Dermis microvascular lymphatic vessel endothelial cell (primary cell): Measurements from ENCODE around the gene KCNK7. TPM values are rescaled to one million over a fixed set of nuclear protein-coding genes. Genes with fewer than 3 reads are reported as not detected.

Source experiments
- DNase-seq, 2 donors: peaks; one replicate each; pipeline versions ENCODE4 v3.0.0 to v3.0.0-alpha.2; 2010; ENCODE audit warnings: low read depth in 2 of 2
- total RNA-seq: library from RNA; depleted of rRNA; stranded (reverse); fragments of >200 nt; gene quantifications from 2 replicates; pipeline ENCODE4 v1.2.1, GENCODE V29; 2014

The KCNK7 gene
- total RNA-seq, 1 donor from 2014 or later, result under 0.01 TPM

DNA sequence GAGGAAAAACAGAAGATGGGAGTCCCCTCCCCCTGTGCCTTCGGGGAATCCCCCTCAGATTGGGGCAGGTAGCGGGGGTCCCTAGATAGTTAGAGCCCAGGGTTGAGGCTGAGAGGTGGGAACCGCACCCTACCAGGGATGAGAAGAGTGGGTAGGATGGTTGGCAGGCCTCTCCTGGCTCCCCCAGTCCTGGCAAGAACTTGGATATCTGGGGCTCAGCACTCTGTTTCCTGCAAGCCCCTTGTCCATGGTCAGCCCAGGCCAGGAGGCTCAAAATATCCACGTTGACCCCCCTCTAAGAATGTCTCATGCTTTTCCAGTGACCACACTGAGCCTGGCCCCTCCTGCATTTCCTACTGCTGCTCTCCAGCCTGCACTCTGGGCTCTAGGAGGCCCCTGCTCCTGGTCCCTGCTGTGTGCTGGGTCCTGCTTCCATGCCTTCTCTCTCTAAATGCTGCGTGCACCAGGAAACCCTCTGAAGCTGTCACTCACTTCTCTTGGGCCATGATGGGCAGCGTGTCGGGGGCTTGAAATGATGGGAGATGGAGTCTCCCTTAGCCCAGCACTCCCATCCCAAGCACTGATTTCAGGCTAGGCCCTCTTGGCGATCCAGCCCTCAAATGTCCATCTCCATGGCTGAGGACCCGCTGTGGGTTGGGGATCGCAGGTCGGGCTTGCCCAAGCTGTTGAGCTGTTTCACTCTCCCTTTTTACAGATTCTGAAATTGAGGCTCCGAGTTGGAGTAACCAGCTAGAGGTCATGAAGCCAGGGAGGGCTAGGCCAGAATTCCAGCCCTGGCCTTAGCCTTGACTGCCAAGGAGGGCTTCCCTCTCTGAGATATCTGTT, 16.4 kb upstream of the KCNK7 start:
- peak in 1 of 2 donors; percentile 77 for DNase-seq

DNA sequence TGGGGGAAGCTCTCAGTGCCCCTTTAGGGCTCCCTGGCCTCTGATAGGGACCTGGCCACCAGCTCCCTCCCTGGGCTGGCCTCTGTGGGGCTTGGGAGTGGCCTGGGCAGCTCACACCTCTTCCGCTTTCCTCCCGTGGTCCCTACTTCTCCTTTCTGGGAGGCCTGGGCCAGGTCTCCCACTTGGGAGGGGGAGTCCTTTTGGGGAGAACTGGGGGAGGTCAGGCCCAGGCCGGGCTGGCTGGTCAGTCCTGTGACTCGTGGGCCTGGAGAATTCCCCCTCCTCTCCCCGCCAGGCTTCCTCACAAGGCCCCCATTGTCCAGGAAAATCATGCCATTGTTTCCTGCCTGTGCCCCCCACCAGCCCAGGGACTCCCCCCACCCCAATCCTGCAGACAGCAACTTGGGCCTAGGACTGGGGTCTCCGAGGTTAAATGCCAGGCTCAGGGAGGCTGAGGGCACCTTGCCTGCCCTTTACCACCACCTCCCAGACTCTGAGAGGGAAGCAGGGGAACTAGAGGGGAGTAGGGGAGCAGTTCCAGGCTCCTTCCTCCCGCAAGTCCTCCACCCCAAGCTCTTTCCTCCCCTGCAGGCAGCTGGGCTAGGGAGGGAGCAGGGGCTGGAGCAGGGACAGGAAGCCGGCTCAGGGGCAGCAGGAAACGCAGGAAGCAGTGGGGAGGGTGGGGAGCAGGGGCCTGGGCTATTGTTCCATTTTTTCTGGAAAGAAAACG, 15.6 kb upstream of the KCNK7 start:
- peak; percentile 63 to 91 for DNase-seq

GRCh38 chr11:65610404-65610803, 14.8 kb upstream of the KCNK7 start:
- no peak for DNase-seq

DNA sequence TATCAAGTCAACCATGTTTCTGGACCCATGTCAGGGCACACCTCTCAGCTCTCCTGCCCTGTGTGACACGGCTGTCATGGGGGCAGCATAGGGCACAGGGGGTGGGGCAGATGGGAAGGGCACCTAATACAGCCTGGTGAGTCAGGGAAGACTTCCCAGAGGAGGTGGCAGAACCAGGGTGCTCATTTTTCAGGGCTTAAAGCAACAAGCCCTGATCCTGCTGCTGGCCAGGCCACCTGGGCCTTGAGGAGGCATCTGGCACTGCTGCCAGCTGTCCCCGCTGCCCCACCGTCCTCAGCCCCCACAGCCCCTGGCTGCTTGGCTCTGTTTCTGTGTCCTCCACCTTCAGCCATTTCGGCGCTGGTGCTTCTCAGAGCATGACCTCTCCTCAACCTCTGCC, 14.1 kb upstream of the KCNK7 start:
- no peak for DNase-seq

DNA sequence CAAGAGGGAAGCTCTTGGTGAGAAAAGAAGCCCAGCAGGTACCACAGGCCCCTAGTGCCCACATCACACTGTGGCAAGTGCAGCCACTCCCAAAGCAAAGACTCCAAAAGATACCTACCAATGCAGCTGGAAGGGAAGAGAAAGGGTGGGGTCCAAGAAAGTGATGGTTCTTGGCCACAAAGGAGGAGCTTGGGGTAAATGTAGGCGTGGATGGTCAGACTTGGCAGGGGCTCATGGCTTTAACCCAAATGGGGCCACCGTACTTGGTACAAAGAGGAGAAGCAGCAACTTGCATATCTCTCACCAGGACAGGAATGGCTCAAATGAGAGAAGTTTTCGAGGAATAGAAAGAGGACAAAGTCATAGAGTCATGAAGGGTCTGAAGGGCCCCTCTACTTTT, 13.6 kb upstream of the KCNK7 start:
- DNase-seq, result no peak

DNA sequence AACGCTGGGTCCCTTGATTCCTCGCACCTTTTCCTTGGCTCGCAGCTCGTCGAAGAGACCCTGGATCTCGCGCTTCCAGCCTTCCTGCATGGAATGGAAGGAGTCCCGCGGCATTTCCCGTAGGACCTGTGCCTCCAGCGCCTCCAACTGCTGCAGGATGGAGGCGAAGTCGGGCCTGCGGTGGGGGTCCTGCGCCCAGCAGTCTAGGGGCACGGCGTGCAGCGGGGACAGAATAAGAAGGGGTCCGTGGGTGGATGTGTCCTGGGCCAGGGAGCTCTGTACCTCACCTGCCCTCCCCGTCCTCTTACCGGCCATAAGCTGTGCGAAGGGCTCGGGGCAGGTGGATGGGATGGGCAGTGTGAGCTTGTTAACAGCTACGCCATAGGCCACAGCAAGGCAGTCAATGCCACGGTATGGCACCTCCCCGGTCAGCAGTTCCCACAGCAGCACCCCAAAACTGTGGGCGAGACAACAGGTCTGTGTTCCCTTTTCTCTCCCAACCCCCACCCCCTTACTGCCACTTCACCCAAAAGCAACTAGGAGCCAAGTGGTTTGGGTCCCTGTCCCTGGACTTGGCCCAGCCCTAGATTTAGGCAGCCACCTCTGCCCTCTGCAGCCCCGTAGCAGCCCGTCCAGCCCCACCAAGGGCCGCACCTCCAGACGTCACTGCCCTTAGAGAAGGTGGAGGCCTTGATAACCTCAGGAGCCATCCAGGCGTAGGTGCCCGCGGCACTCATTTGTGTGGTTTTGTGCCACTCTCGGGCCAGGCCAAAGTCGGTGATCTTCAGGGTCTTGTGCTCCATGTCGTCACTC, 12.2 kb upstream of the KCNK7 start:
- DNase-seq, result no peak

DNA sequence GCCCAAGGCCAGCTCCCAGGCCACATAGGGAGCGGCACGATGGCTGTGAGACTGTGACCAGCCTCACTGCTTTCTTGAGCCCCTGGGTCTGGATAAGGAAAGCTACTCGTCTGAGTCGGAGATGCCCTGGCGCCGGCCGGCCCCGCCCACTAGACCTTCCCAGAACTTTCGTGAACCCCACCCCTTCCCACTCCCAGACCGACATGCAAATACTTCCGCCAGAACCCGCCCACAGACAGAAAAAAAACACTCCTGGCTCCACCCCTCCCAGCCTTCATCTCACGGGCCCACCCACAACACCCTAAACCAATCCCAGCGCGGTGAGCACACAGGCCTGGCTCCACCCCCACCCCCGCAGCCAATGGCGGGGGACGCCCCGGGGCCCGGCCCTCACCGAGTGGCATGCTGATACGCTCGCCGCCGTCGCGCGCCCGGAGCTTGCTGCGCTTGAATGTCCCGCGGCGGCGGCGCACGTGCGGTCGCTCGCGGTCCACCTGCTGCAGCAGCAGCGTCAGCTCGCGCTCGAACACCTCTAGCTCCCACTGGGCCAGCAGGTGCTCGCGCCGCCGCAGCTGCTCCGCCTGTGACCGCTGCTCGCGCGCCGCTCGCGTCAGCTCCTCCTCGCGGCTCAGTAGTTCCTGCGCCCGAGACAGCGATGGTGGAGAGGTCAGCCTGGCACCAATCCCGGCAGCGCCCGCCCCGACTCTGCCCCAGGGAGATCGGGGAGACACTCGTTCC, 11.4 kb upstream of the KCNK7 start:
- peak in 1 of 2 donors; percentile 78 for DNase-seq

GRCh38 chr11:65604258-65604657, 8.7 kb upstream of the KCNK7 start:
- no peak for DNase-seq

- DNase-seq, result no peak
Measured at GRCh38 chr11:65599955-65600246, 4.3 kb upstream of the KCNK7 start.

DNA sequence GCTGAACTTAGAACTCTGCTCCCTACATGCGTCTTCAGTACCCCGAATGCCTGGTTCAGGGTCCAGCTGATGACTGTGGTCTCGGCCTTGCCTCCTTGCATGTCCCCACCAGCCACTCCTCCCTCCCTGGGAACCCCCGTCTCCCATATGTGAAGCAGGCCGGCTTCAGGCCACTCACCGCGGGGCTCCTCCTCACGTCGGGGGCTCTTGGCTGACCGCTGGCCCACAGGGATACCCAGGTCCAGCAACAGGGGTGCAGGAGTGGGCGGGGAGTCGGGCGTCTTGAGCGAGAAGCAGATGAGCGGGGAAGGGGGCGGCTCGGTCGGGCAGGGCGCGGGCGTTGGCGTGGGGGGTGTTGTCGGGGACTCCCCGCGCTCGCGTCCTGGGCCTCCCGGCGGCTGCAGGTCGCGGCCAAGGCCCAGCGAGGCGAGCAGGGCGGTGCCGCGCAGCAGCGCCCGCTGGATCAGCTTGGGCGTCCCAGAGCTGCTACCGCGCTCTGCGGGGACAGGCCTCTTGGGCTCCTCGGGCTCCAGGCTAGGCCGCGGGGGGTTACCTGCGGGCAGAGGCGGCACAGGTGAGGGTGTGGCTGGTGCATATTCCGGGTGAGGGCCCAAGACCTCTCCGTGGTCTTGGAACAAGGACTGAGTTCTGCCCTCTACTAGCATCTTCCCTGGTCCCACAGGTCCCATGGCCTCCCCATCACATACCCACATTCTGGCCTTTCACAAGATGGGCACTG, 3.8 kb upstream of the KCNK7 start:
- DNase-seq, result no peak

- DNase-seq, result no peak
Measured at GRCh38 chr11:65598258-65598699, 2.7 kb upstream of the KCNK7 start.

GRCh38 chr11:65596520-65596919, 920 bp upstream of the KCNK7 start:
- DNase-seq, result no peak

GRCh38 chr11:65595131-65595530, 469 bp downstream of the KCNK7 start:
- no peak for DNase-seq

- DNase-seq, result peak in 1 of 2 donors; percentile 45
Measured at GRCh38 chr11:65593518-65594414, 1.8 kb downstream of the KCNK7 start.

GRCh38 chr11:65592858-65593517, 2.6 kb downstream of the KCNK7 start:
- DNase-seq, result no peak

DNA sequence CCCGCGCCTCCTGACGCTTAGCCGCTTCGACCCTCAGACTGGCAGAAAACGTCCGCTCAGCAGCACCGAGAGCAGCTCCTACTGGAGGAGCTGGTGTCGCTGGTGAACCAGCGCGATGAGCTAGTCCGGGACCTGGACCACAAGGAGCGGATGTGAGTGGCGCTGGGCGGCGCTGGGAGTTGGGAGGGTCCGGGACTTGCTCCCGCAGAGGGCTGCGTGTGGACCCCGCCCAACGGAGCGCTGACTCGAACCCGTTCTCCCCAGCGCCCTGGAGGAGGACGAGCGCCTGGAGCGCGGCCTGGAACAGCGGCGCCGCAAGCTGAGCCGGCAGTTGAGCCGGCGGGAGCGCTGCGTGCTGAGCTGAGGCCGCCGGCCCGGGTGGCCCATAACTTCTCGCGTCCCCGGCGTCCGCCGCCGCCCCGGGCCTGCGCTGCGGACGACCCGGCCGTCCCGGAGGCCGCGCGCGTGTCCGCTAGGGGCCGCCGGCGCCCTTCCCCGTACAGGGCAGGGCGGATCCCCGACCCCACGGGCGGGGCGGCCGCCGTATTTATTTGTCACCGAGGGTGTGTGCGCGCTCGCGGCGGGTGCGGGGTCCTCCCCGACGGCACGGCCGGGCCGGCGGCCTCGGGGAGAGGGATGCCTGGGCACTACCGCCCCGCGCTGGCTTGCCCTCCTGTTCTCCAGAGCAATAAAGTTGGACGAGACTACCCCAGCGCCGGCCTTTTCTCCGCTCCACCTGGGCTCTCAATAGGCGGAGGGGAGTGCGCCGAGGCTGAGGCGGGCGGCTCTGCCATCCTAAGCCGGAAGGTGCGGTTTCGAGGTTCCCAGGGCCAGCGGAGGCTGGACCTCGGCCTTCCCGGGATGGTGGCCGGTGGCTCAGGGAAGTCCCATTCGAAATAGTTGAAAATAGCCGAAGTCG, 3.4 kb downstream of the KCNK7 start:
- peak in 1 of 2 donors; percentile 86 for DNase-seq

DNA sequence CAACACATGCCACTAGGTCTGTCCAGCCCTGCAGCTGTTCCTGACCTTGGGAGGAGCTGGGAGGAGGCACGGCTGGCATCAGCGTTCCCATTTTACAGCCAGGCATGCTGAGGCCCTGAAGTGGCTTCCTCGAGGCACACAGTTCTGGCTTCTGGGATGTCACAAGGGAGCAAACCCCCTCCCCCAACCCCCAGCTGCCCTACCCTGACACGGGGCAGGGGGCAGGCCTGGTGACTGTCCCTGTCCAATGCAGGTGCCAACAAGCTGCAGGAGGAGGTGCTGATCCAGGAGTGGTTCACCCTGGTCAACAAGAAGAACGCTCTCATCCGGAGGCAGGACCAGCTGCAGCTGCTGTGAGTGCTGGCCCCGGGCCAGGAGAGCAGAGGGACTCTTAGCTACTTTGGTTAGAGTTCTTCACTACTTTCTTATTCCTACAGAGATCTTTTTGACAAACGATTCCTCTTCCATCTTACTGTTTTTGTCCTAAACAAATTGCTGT, 5.3 kb downstream of the KCNK7 start:
- no peak for DNase-seq
